Adrenal gland (tissue), 12 donors: Measurements from ENCODE around the gene OMG. TPM values are rescaled to one million over a fixed set of nuclear protein-coding genes. Genes with fewer than 3 reads are reported as not detected.
"Not testable (repeated sequence)": the region's sequence is repeated elsewhere in the genome, so short reads cannot be mapped to it uniquely, and the experiment has no call there.

ENCODE experiments used
- DNase-seq, 7 donors: peaks; one replicate each; pipeline ENCODE4 v3.0.0-alpha.2; 2019 to 2020
- H3K27ac ChIP-seq, 5 donors: fragments of 200-600 bp; sonication (generic) in 4 of 5; 1 replicate in 3 of 5; 2 replicates in 2 of 5; pipeline versions ENCODE4 v1.5.1 to v1.8.0; 2016 to 2020; ENCODE audit warnings: mild to moderate bottlenecking in 1 of 5
- H3K27me3 ChIP-seq: fragments of 200-600 bp; 2 replicates; pipeline ENCODE4 v1.8.0; 2021
- H3K36me3 ChIP-seq, 2 donors: fragments of 200-600 bp; replicated peaks in 1 of 2; 1 replicate in 1 of 2; 2 replicates in 1 of 2; pipeline versions ENCODE4 v1.5.1 to v1.8.0; 2018 to 2022
- H3K4me1 ChIP-seq, 2 donors: fragments of 200-600 bp; replicated peaks in 1 of 2; 1 replicate in 1 of 2; 2 replicates in 1 of 2; pipeline versions ENCODE4 v1.5.1 to v1.8.0; 2018 to 2021
- H3K4me3 ChIP-seq, 4 donors: fragments of 200-600 bp; sonication (generic) in 3 of 4; one replicate each; pipeline ENCODE4 v1.5.1; 2016 to 2018
- H3K9me3 ChIP-seq, 3 donors: fragments of 200-600 bp; sonication (generic) in 1 of 3; replicated peaks in 1 of 3; 1 replicate in 2 of 3; 2 replicates in 1 of 3; pipeline versions ENCODE4 v1.5.1 to v1.8.0; 2016 to 2021
- POLR2A ChIP-seq, 2 donors: fragments of 450-650 bp; IDR thresholded peaks; one replicate each; pipeline ENCODE4 v1.6.1; 2017; ENCODE audit warnings: antibody characterized with exemption in 2 of 2, mild to moderate bottlenecking in 2 of 2, moderate library complexity in 1 of 2
- WGBS, 4 donors: extraction: QIAGEN DNeasy Blood & Tissue Kit in 2 of 4; methylation state at CpG; one replicate each; pipeline versions ENCODE4 v1.1.5 to v1.1.7; 2013 to 2017; 5-methylcytosine and 5-hydroxymethylcytosine counted together
- intact Hi-C, 2 donors: fragments of 100-400 bp; cut with DNase I; formaldehyde crosslinking; loops; one replicate each; pipeline versions ENCODE4 v1.14.1 to v1.15.0; 2022 to 2023
- polyA plus RNA-seq, 3 donors: library from polyadenylated mRNA; stranded (reverse); fragments of 200-250 nt in 2 of 3; fragments of 350-450 nt in 1 of 3; fragmentation: Illumina TruSeq in 1 of 3; extraction: RNeasy Lipid Tissue Mini Kit (QIAGEN cat#74804) in 1 of 3; gene quantifications; one replicate each; pipeline ENCODE4 v1.2.3, GENCODE V29; 2013 to 2014
- total RNA-seq, 9 donors: library from RNA; depleted of rRNA in 4 of 9; stranded (reverse); fragments of >200 nt in 4 of 9; fragments of 120-200 nt in 1 of 9; fragmentation: NEBNext Ultra II Directional in 1 of 9; extraction: Animal tissue kit (Norgen Biotek cat#: 25700) in 1 of 9; gene quantifications; one replicate each; pipeline versions ENCODE4 v1.1.0 to v1.2.4, GENCODE V29; 2013 to 2023
- TF ChIP-seq, protein P1 (sequence below), 6 experiments: fragments of 450-650 bp in 4 of 6; fragments of 200-600 bp in 2 of 6; sonication (generic) in 1 of 6; IDR thresholded peaks; 1 replicate in 5 of 6; 2 replicates in 1 of 6; pipeline versions ENCODE4 v1.5.1 to v1.8.0; 2016 to 2021; ENCODE audit warnings: antibody characterized with exemption in 6 of 6, mild to moderate bottlenecking in 2 of 6, moderate library complexity in 1 of 6
- donor health status: healthy with polysubstance abuse.
- donor health status: Bipolar disorder and iron deficiency.
- donor health status: DM: yes; HTN: yes; CAD: no.
- donor health status: DM: no; HTN: no; CAD: no.
- donor health status: DM: no; HTN: no; CAD: no.
- donor health status: DM: yes; HTN: yes; CAD: no.

OMG gene
- total and polyA plus RNA-seq, 12 donors: 0.20 to 0.54 (median 0.48) TPM; not detected in 7

DNA sequence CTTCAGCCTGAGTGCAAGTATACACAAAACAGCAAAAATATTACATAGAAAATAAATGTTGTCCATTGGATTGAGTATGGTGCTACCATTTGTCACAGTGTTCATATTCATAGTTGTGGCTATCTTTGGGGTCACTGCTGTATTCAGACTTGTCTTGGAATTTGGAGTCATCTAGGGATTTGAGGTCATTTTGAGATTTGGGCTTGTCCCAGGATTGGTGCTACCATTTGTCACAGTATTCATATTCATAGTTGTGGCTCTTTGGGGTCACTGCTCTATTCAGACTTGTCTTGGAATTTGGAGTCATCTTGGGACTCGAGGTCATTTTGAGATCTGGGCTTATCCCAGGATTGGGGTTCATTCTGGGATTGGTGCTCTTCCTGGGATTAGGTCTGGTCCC, 24.8 kb downstream of the OMG start:
- Histone ChIP-seq H3K9me3 (no peaks in the 10 kb centered on the region), H3K27ac (no peak overlapping the region), H3K4me1 (peaks cover 4 to 20% of the 10 kb centered on the region in 2 donors), H3K4me3 (no peak overlapping the region), H3K27me3 (no peaks in the 10 kb centered on the region), H3K36me3 (peaks cover 0 to 4% of the 10 kb centered on the region in 2 donors)
- 89 to 100% (median 96%) methylated on average over 1 of the region's 1 CpG for WGBS, 4 donors
- DNase-seq: no peak
- TF ChIP-seq, protein P1, sequence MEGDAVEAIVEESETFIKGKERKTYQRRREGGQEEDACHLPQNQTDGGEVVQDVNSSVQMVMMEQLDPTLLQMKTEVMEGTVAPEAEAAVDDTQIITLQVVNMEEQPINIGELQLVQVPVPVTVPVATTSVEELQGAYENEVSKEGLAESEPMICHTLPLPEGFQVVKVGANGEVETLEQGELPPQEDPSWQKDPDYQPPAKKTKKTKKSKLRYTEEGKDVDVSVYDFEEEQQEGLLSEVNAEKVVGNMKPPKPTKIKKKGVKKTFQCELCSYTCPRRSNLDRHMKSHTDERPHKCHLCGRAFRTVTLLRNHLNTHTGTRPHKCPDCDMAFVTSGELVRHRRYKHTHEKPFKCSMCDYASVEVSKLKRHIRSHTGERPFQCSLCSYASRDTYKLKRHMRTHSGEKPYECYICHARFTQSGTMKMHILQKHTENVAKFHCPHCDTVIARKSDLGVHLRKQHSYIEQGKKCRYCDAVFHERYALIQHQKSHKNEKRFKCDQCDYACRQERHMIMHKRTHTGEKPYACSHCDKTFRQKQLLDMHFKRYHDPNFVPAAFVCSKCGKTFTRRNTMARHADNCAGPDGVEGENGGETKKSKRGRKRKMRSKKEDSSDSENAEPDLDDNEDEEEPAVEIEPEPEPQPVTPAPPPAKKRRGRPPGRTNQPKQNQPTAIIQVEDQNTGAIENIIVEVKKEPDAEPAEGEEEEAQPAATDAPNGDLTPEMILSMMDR (IDR thresholded peaks at IDR 0.05): no peak
- no peak for TF ChIP-seq POLR2A (IDR thresholded peaks at IDR 0.05)
- intact Hi-C loops: no loop called here

DNA sequence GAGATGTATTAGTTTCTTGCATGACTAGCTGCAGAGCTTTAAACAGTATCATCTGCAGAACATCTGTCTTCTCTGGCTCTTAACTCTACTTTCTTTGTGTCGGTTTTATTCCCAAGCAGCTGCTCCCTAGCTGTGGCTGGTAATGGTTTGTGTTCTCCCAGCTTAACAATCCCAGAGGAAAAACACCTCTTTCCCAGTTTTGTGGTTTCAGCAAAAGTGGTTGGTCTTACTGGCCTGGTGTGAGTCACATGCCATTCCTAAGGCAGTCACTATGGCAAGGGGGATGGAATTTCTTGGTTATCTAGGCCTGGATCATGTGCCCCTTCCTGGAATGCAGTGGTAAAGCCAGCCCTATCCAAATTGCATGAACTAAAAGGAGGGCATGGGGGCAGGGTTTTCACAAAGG, 27.5 kb downstream of the OMG start:
- DNase-seq: peak in 6 of 7 donors; percentile 52 to 79 (median 68)
- H3K27ac ChIP-seq: peak overlapping the region in 2 of 5 donors; percentile 0 to 59
- TF ChIP-seq, protein P1 (IDR thresholded peaks at IDR 0.05): no peak
- no peak for TF ChIP-seq POLR2A (IDR thresholded peaks at IDR 0.05)
- no peaks in the 10 kb centered on the region for H3K27me3 ChIP-seq
- 53 to 78% (median 71%) methylated on average over 1 of the region's 1 CpG for WGBS, 4 donors
- no peaks in the 10 kb centered on the region for H3K9me3 ChIP-seq
- no peak overlapping the region for H3K4me3 ChIP-seq
- intact Hi-C loops: no loop called here
- H3K36me3 ChIP-seq: peaks cover 0 to 9% of the 10 kb centered on the region in 2 donors
- H3K4me1 ChIP-seq: peaks cover 4 to 14% of the 10 kb centered on the region in 2 donors

DNA sequence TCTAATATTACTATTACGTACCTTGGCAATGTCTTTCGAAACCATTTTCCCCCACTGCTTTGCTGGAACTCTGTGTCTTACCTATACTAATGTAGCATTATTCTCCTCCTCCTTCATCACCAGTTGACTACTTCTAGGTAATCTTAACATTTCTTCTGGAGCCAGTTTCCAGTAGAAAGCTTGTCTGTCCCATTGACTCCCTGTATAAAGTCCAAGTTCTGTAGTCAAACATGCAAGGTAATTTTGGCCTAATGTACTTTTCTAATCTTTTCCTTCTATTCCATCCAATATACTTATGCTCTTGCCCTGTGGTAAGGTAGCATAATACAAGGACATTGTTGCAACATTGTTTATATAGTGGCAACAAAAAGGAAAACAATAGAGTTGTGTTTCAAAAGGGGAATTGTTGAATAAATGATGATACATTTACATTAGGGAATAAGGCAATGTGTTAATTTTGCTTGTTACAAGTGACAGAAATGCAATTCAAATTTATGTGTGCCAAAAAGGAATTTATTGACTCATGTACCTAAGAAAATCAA, 27.9 kb downstream of the OMG start:
- Histone ChIP-seq H3K9me3 (no peaks in the 10 kb centered on the region), H3K27ac (peak overlapping the region in 3 of 5 donors; percentile 0 to 59 (median 46)), H3K4me3 (no peak overlapping the region), H3K27me3 (no peaks in the 10 kb centered on the region), H3K4me1 (peaks cover 4 to 9% of the 10 kb centered on the region in 2 donors), H3K36me3 (peaks cover 0 to 9% of the 10 kb centered on the region in 2 donors)
- no peak for TF ChIP-seq POLR2A (IDR thresholded peaks at IDR 0.05)
- TF ChIP-seq, protein P1 (IDR thresholded peaks at IDR 0.05): no peak
- WGBS, 4 donors: 97 to 100% (median 99%) methylated on average over 2 of the region's 2 CpGs
- intact Hi-C loops: no loop called here
- DNase-seq: no peak

DNA sequence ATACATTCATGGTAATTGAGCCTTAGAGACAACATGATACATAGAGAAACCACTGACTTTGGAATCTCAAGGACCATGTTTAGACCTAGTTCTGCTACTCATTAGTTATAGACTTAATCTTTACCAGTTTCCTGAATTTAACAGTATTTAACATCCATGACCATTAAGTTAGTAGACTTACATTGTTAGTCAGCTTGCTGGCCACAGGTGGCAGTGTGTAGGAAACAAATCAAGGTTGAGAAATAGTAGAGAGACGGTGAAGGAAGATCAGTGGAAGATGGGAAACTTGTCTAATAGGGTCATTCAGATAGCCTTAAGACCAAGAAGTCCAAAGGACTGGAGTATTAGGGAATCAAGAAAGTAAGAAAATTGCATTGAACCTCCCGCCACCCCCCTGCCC, 31.0 kb downstream of the OMG start:
- Histone ChIP-seq H3K36me3 (peaks cover 0 to 15% of the 10 kb centered on the region in 2 donors), H3K4me1 (peaks cover 0 to 7% of the 10 kb centered on the region in 2 donors), H3K9me3 (no peaks in the 10 kb centered on the region), H3K27ac (no peak overlapping the region), H3K4me3 (no peak overlapping the region), H3K27me3 (no peaks in the 10 kb centered on the region)
- no peak for DNase-seq
- 81 to 93% (median 90%) methylated on average over 2 of the region's 2 CpGs for WGBS, 4 donors
- intact Hi-C loops: no loop called here
- TF ChIP-seq, protein P1 (IDR thresholded peaks at IDR 0.05): peak in 1 of 6 experiments; percentile 16
- TF ChIP-seq POLR2A (IDR thresholded peaks at IDR 0.05): no peak

DNA sequence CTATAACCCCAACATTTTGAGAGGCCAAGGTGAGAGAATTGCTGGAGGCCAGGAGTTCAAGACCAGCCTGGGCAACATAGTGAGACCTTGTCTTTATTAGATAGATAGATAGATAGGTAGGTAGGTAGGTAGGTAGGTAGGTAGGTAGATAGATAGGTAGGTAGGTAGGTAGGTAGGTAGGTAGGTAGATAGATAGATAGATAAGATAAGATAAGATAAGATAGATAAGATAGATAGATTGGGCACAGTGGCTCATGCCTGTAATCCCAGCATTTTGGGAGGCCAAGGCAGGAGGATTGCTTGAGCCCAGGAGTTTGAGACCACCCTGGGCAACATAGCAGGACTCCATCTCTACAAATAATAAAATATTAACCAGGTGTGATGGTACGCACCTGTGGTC, 34.1 kb downstream of the OMG start:
- intact Hi-C loops, H3K27ac ChIP-seq, H3K27me3 ChIP-seq, H3K4me1 ChIP-seq, H3K9me3 ChIP-seq, H3K4me3 ChIP-seq, DNase-seq: not testable (repeated sequence)
- 94 to 100% (median 96%) methylated on average over 1 of the region's 1 CpG for WGBS, 4 donors
- peaks cover 0 to 15% of the 10 kb centered on the region in 2 donors for H3K36me3 ChIP-seq
